ENCODE data around the gene SHFL.

Gene SHFL

GRCh38 chr19:10093295-10094186 lies 7.4 kb downstream of the SHFL start:
- Mint-ChIP-seq H3K9me3 (no peaks in the 10 kb centered on the region), H3K36me3 (ENCODE audit: low read depth) (peaks cover 31% of the 10 kb centered on the region), H3K4me1 (peaks cover 21% of the 10 kb centered on the region), H3K27me3 (no peaks in the 10 kb centered on the region), H3K4me3 (no peak overlapping the region), H3K27ac (no peak overlapping the region)
- ATAC-seq (no peak), DNase-seq (no peak)

- DNase-seq = no peak
- H3K4me1 Mint-ChIP-seq = peaks cover 37% of the 10 kb centered on the region
- H3K9me3 Mint-ChIP-seq = no peaks in the 10 kb centered on the region
- H3K27me3 Mint-ChIP-seq = no peaks in the 10 kb centered on the region
- ATAC-seq = no peak
- peaks cover 34% of the 10 kb centered on the region for H3K36me3 Mint-ChIP-seq (ENCODE audit: low read depth)
- no peak overlapping the region for H3K4me3 Mint-ChIP-seq
- peak overlapping the region; percentile 87 for H3K27ac Mint-ChIP-seq
These were observed 9.5 kb downstream of the SHFL start for GRCh38 chr19:10095622-10095947.

DNA sequence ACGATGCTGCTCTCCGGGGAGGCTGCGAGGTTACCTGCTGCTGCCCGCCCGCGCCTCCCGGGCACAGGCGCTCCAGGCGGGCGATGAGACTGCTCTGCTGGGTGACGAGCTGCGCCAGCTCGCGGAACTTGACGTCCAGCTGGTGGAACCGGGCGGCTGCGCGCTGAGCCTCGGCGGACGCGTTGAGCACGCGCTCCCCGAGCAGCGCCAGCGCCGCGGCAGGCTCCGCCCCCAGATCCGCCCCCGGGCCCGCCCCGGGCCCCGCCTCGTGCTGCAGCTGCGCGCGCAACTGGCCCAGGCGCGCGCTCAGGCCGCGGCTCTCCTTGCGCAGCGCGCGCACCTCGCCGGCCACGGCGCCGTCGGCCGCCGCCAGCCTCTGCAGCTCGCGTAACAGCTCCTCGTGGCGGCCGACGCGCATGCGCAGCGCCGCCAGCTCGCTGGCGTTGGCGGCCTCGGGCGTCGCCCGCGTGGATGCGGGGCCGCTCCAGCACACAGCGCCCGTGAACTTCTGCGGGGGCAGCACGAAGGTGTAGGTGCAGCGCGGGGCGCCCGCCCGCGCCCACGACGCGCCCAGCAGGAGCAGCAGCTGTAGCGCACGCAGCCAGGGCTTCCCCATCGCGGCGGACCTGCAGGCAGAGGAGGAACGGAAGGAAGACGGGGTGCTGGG lies 10.0 kb downstream of the SHFL start:
- peaks cover 34% of the 10 kb centered on the region for H3K36me3 Mint-ChIP-seq (ENCODE audit: low read depth)
- peak overlapping the region; percentile 87 for H3K27ac Mint-ChIP-seq
- DNase-seq = peak; percentile 91
- H3K4me3 Mint-ChIP-seq = peak overlapping the region; percentile 49
- no peaks in the 10 kb centered on the region for H3K9me3 Mint-ChIP-seq
- no peaks in the 10 kb centered on the region for H3K27me3 Mint-ChIP-seq
- peaks cover 42% of the 10 kb centered on the region for H3K4me1 Mint-ChIP-seq
- peak; percentile 89 for ATAC-seq

GRCh38 chr19:10096615-10096963 lies 10.5 kb downstream of the SHFL start:
- H3K4me3 Mint-ChIP-seq = peak overlapping the region; percentile 49
- ATAC-seq (no peak), DNase-seq (no peak)
- H3K4me1 Mint-ChIP-seq = peaks cover 47% of the 10 kb centered on the region
- no peaks in the 10 kb centered on the region for H3K9me3 Mint-ChIP-seq
- H3K27ac Mint-ChIP-seq = peak overlapping the region; percentile 56
- no peaks in the 10 kb centered on the region for H3K27me3 Mint-ChIP-seq
- peaks cover 33% of the 10 kb centered on the region for H3K36me3 Mint-ChIP-seq (ENCODE audit: low read depth)

DNA sequence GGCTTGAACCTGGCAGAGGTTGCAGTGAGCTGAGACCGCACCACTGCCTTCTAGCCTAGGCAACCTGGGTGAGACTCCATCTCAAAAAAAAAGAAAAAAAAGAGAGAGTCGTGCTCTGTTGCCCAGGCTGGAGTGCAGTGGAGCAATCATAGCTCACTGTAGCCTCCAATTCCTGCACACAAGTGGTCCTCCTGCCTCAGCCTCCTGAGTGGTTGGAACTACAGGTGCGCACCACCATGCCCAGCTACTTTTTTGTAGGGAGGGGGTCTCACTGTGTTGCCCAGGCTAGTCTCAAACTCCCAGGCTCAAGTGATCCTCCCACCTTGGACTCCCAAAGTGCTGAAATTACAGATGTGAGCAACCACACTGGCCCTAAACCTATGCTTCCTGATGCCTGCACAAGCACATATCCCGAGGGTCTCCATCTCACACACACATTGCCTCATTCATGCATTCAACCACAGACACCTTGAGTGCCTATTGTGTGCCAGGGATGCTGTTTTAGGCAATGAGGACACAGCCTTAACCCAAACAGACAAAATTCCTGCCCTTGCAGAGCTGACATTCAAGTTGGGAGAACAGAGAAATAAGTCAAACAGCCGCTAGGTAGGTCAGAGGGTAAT lies 14.2 kb downstream of the SHFL start:
- Mint-ChIP-seq H3K27ac (peak overlapping the region; percentile 74), H3K4me3 (peak overlapping the region; percentile 22), H3K36me3 (ENCODE audit: low read depth) (peaks cover 10% of the 10 kb centered on the region), H3K27me3 (peaks cover 2% of the 10 kb centered on the region), H3K9me3 (no peaks in the 10 kb centered on the region), H3K4me1 (peaks cover 78% of the 10 kb centered on the region)
- DNase-seq (no peak), ATAC-seq (no peak)

GRCh38 chr19:10102787-10103236 lies 16.7 kb downstream of the SHFL start:
- DNase-seq (no peak), ATAC-seq (no peak)
- H3K27ac Mint-ChIP-seq = peak overlapping the region; percentile 97
- H3K27me3 Mint-ChIP-seq = peaks cover 2% of the 10 kb centered on the region
- H3K4me1 Mint-ChIP-seq = peaks cover 80% of the 10 kb centered on the region
- H3K4me3 Mint-ChIP-seq = peak overlapping the region; percentile 68
- no peaks in the 10 kb centered on the region for H3K9me3 Mint-ChIP-seq
- H3K36me3 Mint-ChIP-seq (ENCODE audit: low read depth) = peaks cover 20% of the 10 kb centered on the region

DNA sequence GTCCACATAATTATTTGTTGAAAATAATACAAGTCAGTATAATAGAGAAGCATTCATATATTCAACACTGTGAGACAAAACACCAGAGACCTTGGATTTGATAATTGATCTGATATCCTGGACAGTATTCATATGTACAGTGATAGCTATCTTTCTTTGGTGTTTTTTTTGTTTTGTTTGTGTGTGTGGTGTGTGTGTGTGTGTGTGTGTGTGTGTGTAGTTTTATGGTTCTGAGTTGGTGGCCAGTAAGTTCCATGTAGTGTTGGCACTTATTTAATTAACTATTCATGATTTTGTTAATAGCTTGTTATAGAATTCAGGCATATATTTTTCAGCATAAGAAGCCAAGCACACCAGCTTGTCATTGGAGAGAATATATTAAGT lies 18.0 kb downstream of the SHFL start:
- ATAC-seq (no peak), DNase-seq (no peak)
- peak overlapping the region; percentile 94 for H3K4me3 Mint-ChIP-seq
- peaks cover 29% of the 10 kb centered on the region for H3K36me3 Mint-ChIP-seq (ENCODE audit: low read depth)
- peak overlapping the region; percentile 100 for H3K27ac Mint-ChIP-seq
- peaks cover 81% of the 10 kb centered on the region for H3K4me1 Mint-ChIP-seq
- no peaks in the 10 kb centered on the region for H3K9me3 Mint-ChIP-seq
- peaks cover 2% of the 10 kb centered on the region for H3K27me3 Mint-ChIP-seq

GRCh38 chr19:10104665-10105508 lies 18.8 kb downstream of the SHFL start:
- Mint-ChIP-seq H3K4me3 (peak overlapping the region; percentile 94), H3K27me3 (peaks cover 2% of the 10 kb centered on the region), H3K9me3 (no peaks in the 10 kb centered on the region), H3K36me3 (ENCODE audit: low read depth) (peaks cover 37% of the 10 kb centered on the region), H3K27ac (peak overlapping the region; percentile 100), H3K4me1 (peaks cover 82% of the 10 kb centered on the region)
- ATAC-seq = peak; percentile 77
- peak; percentile 75 for DNase-seq

DNA sequence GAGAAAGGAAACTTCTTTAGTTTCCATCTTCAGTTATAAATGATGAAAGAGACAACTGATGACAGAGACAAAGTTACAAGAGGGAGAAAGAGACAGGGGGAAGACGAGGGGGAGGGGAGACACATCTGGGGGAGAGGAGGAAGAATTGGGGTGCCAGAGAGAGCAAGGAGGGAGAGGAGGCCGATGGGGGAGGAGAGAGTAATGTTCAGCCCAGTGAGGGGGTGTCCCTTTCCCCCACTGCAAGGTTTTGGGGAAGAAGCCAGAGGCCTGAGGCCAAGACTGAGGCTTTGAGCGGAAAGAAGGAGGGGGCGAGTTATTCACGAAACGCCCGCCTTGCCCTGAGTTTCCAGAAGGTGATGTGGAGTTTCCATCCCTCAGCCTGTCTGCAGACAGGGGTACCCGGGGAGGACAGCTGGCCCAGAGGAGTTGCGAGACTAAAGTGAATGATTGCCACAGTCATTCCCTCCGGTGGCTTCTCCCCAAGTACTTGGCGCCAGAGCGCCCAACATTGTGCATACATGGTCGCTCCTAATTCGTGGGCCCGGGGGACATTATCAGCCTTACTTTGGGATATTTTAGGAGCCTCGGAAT lies 19.5 kb downstream of the SHFL start:
- Mint-ChIP-seq H3K9me3 (no peaks in the 10 kb centered on the region), H3K4me1 (peaks cover 85% of the 10 kb centered on the region), H3K4me3 (peak overlapping the region; percentile 94), H3K27me3 (peaks cover 2% of the 10 kb centered on the region), H3K36me3 (ENCODE audit: low read depth) (peaks cover 40% of the 10 kb centered on the region), H3K27ac (peak overlapping the region; percentile 100)
- DNase-seq = peak; percentile 85
- ATAC-seq = peak; percentile 59

DNA sequence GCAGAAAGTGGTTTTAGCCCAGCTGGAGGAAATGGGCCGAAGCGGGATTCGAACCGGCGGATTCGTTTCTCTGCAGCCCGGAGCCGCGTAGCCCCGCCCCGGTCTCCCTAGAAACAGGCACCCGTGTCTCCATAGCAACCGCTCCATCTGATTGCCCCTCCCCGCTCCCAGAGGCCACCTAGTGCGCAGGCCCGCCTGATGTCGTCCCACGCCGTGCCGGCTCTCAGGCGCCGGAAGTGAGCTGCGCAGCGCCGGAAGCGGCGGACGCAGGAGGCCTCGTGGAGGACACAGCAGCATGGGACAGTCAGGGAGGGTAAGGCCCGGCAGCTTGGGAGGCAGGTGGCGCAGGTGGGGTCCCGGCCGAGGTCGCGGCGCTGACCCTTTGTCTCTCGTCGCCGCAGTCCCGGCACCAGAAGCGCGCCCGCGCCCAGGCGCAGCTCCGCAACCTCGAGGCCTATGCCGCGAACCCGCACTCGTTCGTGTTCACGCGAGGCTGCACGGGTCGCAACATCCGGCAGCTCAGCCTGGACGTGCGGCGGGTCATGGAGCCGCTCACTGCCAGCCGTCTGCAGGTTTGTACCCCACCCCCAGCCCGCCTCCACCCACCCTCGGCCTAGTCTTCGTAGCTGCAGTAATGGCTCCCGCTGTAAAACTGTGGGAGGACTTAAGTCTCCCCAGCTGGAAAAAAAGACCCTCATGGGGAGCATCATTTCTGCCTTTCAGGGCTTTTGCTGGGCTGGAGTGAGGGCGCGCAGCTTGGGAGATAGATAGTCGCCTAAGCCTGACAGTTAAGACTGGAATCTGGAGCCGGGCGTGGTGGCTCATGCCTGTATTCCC lies 20.2 kb downstream of the SHFL start, which contains the start of gene PPAN:
Gene PPAN (plus strand): TSS at position 263 of the 837 bp plus-strand sequence. CDS start 33 bp downstream, at position 296.
- peak; percentile 97 for DNase-seq
- H3K9me3 Mint-ChIP-seq = no peaks in the 10 kb centered on the region
- H3K27ac Mint-ChIP-seq = peak within 1 kb of the TSS; percentile 100
- peak; percentile 56 for ATAC-seq
- peaks cover 84% of the 10 kb centered on the region for H3K4me1 Mint-ChIP-seq
- H3K36me3 Mint-ChIP-seq (ENCODE audit: low read depth) = peaks cover 45% of the 10 kb centered on the region
- H3K27me3 Mint-ChIP-seq = peaks cover 2% of the 10 kb centered on the region
- peak within 1 kb of the TSS; percentile 94 for H3K4me3 Mint-ChIP-seq

DNA sequence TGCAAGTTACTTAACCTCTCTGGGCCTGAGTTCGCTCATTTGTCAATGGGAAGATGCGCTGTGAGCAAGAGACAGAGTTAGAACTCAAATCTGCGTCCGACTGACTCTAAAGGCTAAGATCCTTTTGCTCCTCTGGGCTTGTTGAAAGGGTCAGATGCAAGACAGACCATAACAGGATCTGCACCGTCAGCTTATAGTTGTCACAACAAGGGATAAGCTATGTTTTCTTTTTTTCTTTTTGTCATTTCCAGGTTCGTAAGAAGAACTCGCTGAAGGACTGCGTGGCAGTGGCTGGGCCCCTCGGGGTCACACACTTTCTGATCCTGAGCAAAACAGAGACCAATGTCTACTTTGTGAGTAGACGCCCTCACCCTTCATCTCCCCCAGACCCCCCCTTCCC lies 21.1 kb downstream of the SHFL start:
- Mint-ChIP-seq H3K36me3 (ENCODE audit: low read depth) (peaks cover 53% of the 10 kb centered on the region), H3K27me3 (peaks cover 2% of the 10 kb centered on the region), H3K4me3 (peak overlapping the region; percentile 94), H3K27ac (peak overlapping the region; percentile 100), H3K4me1 (peaks cover 85% of the 10 kb centered on the region), H3K9me3 (no peaks in the 10 kb centered on the region)
- no peak for ATAC-seq
- no peak for DNase-seq

- H3K9me3 Mint-ChIP-seq = no peaks in the 10 kb centered on the region
- DNase-seq = no peak
- peaks cover 2% of the 10 kb centered on the region for H3K27me3 Mint-ChIP-seq
- peak overlapping the region; percentile 94 for H3K4me3 Mint-ChIP-seq
- H3K27ac Mint-ChIP-seq = peak overlapping the region; percentile 100
- H3K4me1 Mint-ChIP-seq = peaks cover 85% of the 10 kb centered on the region
- peaks cover 59% of the 10 kb centered on the region for H3K36me3 Mint-ChIP-seq (ENCODE audit: low read depth)
- no peak for ATAC-seq
These were observed 21.8 kb downstream of the SHFL start for GRCh38 chr19:10107817-10108367.

DNA sequence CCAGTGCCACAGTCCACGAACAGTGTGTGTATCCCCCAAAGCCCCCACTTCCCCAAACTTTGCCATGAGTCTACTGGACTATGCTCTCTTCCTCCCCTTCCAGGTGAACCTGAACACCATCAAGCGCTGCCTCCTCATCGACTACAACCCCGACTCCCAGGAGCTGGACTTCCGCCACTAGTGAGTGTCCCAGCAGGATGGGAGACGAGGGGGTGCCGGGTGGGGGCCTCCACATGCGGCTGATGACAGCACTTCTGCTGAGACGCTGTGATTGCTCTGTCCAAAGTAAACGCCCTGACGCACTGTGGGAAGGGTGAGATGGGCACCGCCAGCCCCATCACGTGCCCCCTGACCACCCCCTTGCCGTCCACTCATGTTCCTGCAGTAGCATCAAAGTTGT lies 23.4 kb downstream of the SHFL start:
- Mint-ChIP-seq H3K4me3 (peak overlapping the region; percentile 94), H3K4me1 (peaks cover 83% of the 10 kb centered on the region), H3K9me3 (no peaks in the 10 kb centered on the region), H3K27ac (peak overlapping the region; percentile 85), H3K27me3 (peaks cover 2% of the 10 kb centered on the region), H3K36me3 (ENCODE audit: low read depth) (peaks cover 61% of the 10 kb centered on the region)
- DNase-seq (no peak), ATAC-seq (no peak)
